HEK293 (cell line): ENCODE results near the gene CD40LG.

Source experiments
- CTCF ChIA-PET: fragments of 350-600 bp; formaldehyde crosslinking; extraction: SDS; loops from one replicate; lab custom pipeline; 2021; ENCODE audit warnings: antibody characterized with exemption; lab: Yijun Ruan, JAX
- POLR2A ChIA-PET: fragments of 300-600 bp; formaldehyde crosslinking; extraction: SDS; loops from one replicate; lab custom pipeline; 2020; ENCODE audit warnings: antibody characterized with exemption, inconsistent platforms; lab: Yijun Ruan, JAX
- H3K27ac ChIP-seq: fragments of 200-500 bp; sonication (Bioruptor generic); 2 replicates; pipeline ENCODE4 v1.5.1; 2014; ENCODE audit warnings: low read depth, low read length, control low read depth, inconsistent platforms; ENCODE audit errors: extremely low read depth
- H3K36me3 ChIP-seq, 2 experiments: fragments of 200-500 bp in 1 of 2; sonication (Bioruptor generic) in 1 of 2; 1 replicate in 1 of 2; 2 replicates in 1 of 2; pipeline ENCODE4 v1.5.1; 2014 to 2017; ENCODE audit warnings: inconsistent platforms in 2 of 2, low read length in 2 of 2; ENCODE audit not compliant: control insufficient read depth in 2 of 2, insufficient read depth in 1 of 2
- H3K4me1 ChIP-seq: fragments of 200-500 bp; sonication (Bioruptor generic); 2 replicates; pipeline ENCODE4 v1.5.1; 2014; ENCODE audit warnings: mild to moderate bottlenecking, low read length, inconsistent platforms; ENCODE audit not compliant: control insufficient read depth, insufficient read depth
- H3K4me3 ChIP-seq: 2 replicates; pipeline ENCODE4 v1.5.1; 2011; ENCODE audit warnings: low read depth, mild to moderate bottlenecking, control low read depth, low read length, moderate library complexity
- H3K9me3 ChIP-seq: fragments of 200-500 bp; sonication (Bioruptor generic); 2 replicates; pipeline ENCODE4 v1.5.1; 2014; ENCODE audit warnings: low read depth, low read length, inconsistent platforms; ENCODE audit not compliant: control insufficient read depth, insufficient read depth
- GLI2 ChIP-seq: fragments of 450-650 bp; formaldehyde crosslinking; IDR thresholded peaks from 2 replicates; pipeline ENCODE4; 2017; ENCODE audit warnings: missing biosample characterization, missing genetic modification characterization, low read depth, borderline replicate concordance
- HOXA7 ChIP-seq: sonication (generic); formaldehyde crosslinking; IDR thresholded peaks from 2 replicates; pipeline ENCODE4 v1.8.1; 2022; ENCODE audit warnings: missing genetic modification reagents, borderline replicate concordance
- KLF10 ChIP-seq: fragments of 450-650 bp; IDR thresholded peaks from 2 replicates; pipeline ENCODE4 v1.5.1; 2018; ENCODE audit warnings: missing biosample characterization, mild to moderate bottlenecking, missing genetic modification characterization
- KLF16 ChIP-seq: fragments of 450-650 bp; formaldehyde crosslinking; IDR thresholded peaks from 2 replicates; pipeline ENCODE4 v1.5.1; 2017; ENCODE audit warnings: missing biosample characterization, missing genetic modification characterization
- KLF7 ChIP-seq: fragments of 450-650 bp; formaldehyde crosslinking; IDR thresholded peaks from 2 replicates; pipeline ENCODE4 v1.5.1; 2016; ENCODE audit warnings: missing biosample characterization, missing genetic modification characterization, borderline replicate concordance
- SP2 ChIP-seq: fragments of 450-650 bp; formaldehyde crosslinking; IDR thresholded peaks from 2 replicates; pipeline ENCODE4 v1.5.1; 2016; ENCODE audit warnings: missing biosample characterization, missing genetic modification characterization
- ZBTB20 ChIP-seq: fragments of 450-650 bp; formaldehyde crosslinking; IDR thresholded peaks from 2 replicates; pipeline ENCODE4 v1.5.1; 2016; ENCODE audit warnings: missing biosample characterization, missing genetic modification characterization
- ZBTB48 ChIP-seq: fragments of 450-650 bp; formaldehyde crosslinking; IDR thresholded peaks from 2 replicates; pipeline ENCODE4 v1.5.1; 2016; ENCODE audit warnings: missing biosample characterization, missing genetic modification characterization
- ZFP41 ChIP-seq: fragments of 450-650 bp; formaldehyde crosslinking; IDR thresholded peaks from 2 replicates; pipeline ENCODE4 v1.5.1; 2016; ENCODE audit warnings: missing biosample characterization, missing genetic modification characterization, borderline replicate concordance
- ZNF121 ChIP-seq: fragments of 450-650 bp; formaldehyde crosslinking; IDR thresholded peaks from 2 replicates; pipeline ENCODE4 v1.5.1; 2016; ENCODE audit warnings: missing biosample characterization, missing genetic modification characterization
- ZNF174 ChIP-seq: fragments of 450-650 bp; formaldehyde crosslinking; IDR thresholded peaks from 2 replicates; pipeline ENCODE4 v1.5.0; 2017; ENCODE audit warnings: missing biosample characterization, mild to moderate bottlenecking, missing genetic modification characterization
- ZNF24 ChIP-seq: fragments of 450-650 bp; formaldehyde crosslinking; IDR thresholded peaks from 2 replicates; pipeline ENCODE4 v1.5.1; 2016; ENCODE audit warnings: missing biosample characterization, missing genetic modification characterization
- ZNF350 ChIP-seq: fragments of 450-650 bp; formaldehyde crosslinking; IDR thresholded peaks from 2 replicates; pipeline ENCODE4 v1.5.0; 2017; ENCODE audit warnings: missing biosample characterization, mild to moderate bottlenecking, missing genetic modification characterization
- ZNF391 ChIP-seq: fragments of 450-650 bp; formaldehyde crosslinking; IDR thresholded peaks from 2 replicates; pipeline ENCODE4 v1.5.1; 2016; ENCODE audit warnings: low read depth, missing biosample characterization, missing genetic modification characterization, borderline replicate concordance
- ZNF426 ChIP-seq: fragments of 450-650 bp; formaldehyde crosslinking; IDR thresholded peaks from 2 replicates; pipeline ENCODE4 v1.5.1; 2017; ENCODE audit warnings: missing biosample characterization, missing genetic modification characterization, mild to moderate bottlenecking, inconsistent platforms, moderate library complexity
- ZNF585B ChIP-seq: fragments of 450-650 bp; formaldehyde crosslinking; IDR thresholded peaks from 2 replicates; pipeline ENCODE4 v1.5.1; 2016; ENCODE audit warnings: missing biosample characterization, missing genetic modification characterization
- ZNF596 ChIP-seq: fragments of 450-650 bp; IDR thresholded peaks from 2 replicates; pipeline ENCODE4 v1.5.0; 2018; ENCODE audit warnings: missing biosample characterization, mild to moderate bottlenecking, missing genetic modification characterization, moderate library complexity
- ZNF660 ChIP-seq: fragments of 450-650 bp; IDR thresholded peaks from 2 replicates; pipeline ENCODE4 v1.5.1; 2018; ENCODE audit warnings: missing biosample characterization, mild to moderate bottlenecking, missing genetic modification characterization
- ZNF777 ChIP-seq: fragments of 450-650 bp; formaldehyde crosslinking; IDR thresholded peaks from 2 replicates; pipeline ENCODE4 v1.5.1; 2017; ENCODE audit warnings: missing biosample characterization, missing genetic modification characterization, borderline replicate concordance
- ZSCAN23 ChIP-seq: fragments of 450-650 bp; formaldehyde crosslinking; IDR thresholded peaks from 2 replicates; pipeline ENCODE4 v1.5.1; 2016; ENCODE audit warnings: missing biosample characterization, missing genetic modification characterization
- ZSCAN30 ChIP-seq: fragments of 450-650 bp; IDR thresholded peaks from 2 replicates; pipeline ENCODE4 v1.5.1; 2018; ENCODE audit warnings: missing biosample characterization, mild to moderate bottlenecking, missing genetic modification characterization, moderate library complexity
- TF ChIP-seq, protein P1 (sequence below): fragments of 450-650 bp; formaldehyde crosslinking; IDR thresholded peaks from 2 replicates; pipeline ENCODE4 v1.5.1; 2016; ENCODE audit warnings: missing biosample characterization, missing genetic modification characterization, low read depth
- TF ChIP-seq, protein P2 (sequence below): fragments of 450-650 bp; formaldehyde crosslinking; IDR thresholded peaks from 2 replicates; pipeline ENCODE4 v1.5.1; 2016; ENCODE audit warnings: missing biosample characterization, missing genetic modification characterization

Gene CD40LG

DNA sequence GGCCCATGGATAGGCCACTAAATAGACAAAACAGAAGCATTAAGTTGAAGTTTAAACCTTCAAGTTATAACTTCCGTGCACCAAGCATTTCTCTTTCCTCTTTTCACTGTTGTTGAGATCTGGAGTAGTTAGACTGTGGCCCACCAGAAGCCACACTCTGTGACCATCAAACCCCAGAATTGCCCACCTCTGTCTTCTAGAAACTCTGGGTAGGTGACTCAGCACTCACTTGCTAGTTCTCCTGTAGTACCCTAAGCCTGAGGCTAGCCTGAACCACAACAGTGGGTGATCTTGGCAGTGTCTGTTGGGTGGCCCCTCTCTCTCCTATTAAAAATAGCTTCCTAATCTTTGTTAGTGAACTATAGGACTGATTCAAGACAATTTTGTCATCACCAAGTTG is 24.6 kb upstream of the CD40LG start:
- TF ChIP-seq ZNF777 (tag by site-specific recombination): no peak
- Histone ChIP-seq H3K4me3 (no peak overlapping the region), H3K9me3 (no peaks in the 10 kb centered on the region; the same call in 1 of the 2 replicates), H3K27ac (no peak overlapping the region), H3K4me1 (no peaks in the 10 kb centered on the region), H3K36me3 (no peaks in the 10 kb centered on the region)
- ChIA-PET CTCF (interaction anchor here (1.6 kb wide), 1 partner anchor 916 kb away, joined by 3 read pairs; no protein-coding TSS in a partner anchor), POLR2A (no interaction called here)

DNA sequence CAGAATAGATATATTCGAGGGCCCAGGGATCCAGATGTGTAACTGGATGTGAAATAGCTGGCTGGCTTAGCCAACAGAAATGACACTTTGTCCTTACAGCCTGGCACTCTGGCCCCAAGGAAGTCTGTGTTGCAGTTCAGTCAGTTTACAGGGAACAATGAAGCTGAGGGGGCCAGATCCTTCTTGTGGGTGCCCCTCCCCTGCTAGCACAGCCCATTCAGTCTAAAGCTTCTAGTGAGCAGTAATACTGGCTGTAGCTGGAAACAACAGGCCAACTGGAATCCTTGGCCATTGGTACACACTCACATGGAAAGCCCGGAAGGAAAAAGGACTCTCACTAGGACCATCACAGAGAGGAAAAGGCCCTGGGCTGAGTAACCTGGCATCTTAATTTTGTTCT is 22.7 kb upstream of the CD40LG start:
- Histone ChIP-seq H3K4me3 (no peak overlapping the region), H3K4me1 (no peaks in the 10 kb centered on the region)
- CTCF ChIA-PET: no interaction called here

DNA sequence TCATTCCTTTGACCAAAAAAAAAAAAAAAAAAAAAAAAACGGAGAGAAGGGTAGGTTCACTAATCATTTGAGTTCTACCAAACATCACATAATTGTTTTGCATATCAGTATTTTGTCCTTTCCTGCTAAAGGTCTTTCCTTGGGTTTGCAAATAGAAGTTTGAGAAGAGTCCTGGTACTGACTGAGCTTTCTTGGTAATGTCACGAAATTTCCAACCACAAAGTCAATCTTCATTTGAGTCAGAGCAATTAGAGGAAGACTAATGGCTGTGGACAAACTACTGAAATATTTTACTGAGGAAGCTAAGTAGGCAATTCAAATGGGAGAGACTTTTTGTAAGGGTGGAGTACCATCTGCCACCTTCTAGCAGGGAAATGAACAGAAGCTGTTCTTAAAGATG is 21.7 kb upstream of the CD40LG start:
- ChIA-PET CTCF (interaction anchor here (0.7 to 1.8 kb wide), 2 partner anchors 49 to 1761 kb away, joined by 4 to 8 read pairs; no protein-coding TSS in a partner anchor), POLR2A (no interaction called here)
- no peak overlapping the region for H3K4me3 ChIP-seq
- no peak overlapping the region for H3K27ac ChIP-seq
- H3K9me3 ChIP-seq: no peaks in the 10 kb centered on the region; the same call in 1 of the 2 replicates
- no peaks in the 10 kb centered on the region for H3K36me3 ChIP-seq
- H3K4me1 ChIP-seq: no peaks in the 10 kb centered on the region
- no peak for TF ChIP-seq ZBTB20 (tag by site-specific recombination)
- TF ChIP-seq ZNF121 (tag by site-specific recombination): no peak
- TF ChIP-seq, all 188 proteins: peak for 0

More for the DNA sequence above, 22.7 kb upstream of the CD40LG start:
- Histone ChIP-seq H3K9me3 (no peaks in the 10 kb centered on the region; the same call in 1 of the 2 replicates), H3K36me3 (no peaks in the 10 kb centered on the region), H3K27ac (no peak overlapping the region)
- TF ChIP-seq ZNF24 (tag by site-specific recombination): no peak
- TF ChIP-seq ZNF174: no peak
- no peak for TF ChIP-seq KLF7 (tag by site-specific recombination)
- TF ChIP-seq ZSCAN30 (tag by site-specific recombination): no peak
- no peak for TF ChIP-seq ZNF585B (tag by site-specific recombination)
- no peak for TF ChIP-seq HOXA7 (CRISPR knock-in tag)
- TF ChIP-seq ZBTB48 (tag by site-specific recombination): no peak
- TF ChIP-seq ZNF350 (tag by site-specific recombination): no peak
- TF ChIP-seq, protein P1, sequence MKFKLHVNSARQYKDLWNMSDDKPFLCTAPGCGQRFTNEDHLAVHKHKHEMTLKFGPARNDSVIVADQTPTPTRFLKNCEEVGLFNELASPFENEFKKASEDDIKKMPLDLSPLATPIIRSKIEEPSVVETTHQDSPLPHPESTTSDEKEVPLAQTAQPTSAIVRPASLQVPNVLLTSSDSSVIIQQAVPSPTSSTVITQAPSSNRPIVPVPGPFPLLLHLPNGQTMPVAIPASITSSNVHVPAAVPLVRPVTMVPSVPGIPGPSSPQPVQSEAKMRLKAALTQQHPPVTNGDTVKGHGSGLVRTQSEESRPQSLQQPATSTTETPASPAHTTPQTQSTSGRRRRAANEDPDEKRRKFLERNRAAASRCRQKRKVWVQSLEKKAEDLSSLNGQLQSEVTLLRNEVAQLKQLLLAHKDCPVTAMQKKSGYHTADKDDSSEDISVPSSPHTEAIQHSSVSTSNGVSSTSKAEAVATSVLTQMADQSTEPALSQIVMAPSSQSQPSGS (tag by site-specific recombination): no peak
- no peak for TF ChIP-seq ZNF391 (tag by site-specific recombination)
- TF ChIP-seq KLF16: no peak
- no peak for TF ChIP-seq ZNF596 (tag by site-specific recombination)
- TF ChIP-seq, protein P2, sequence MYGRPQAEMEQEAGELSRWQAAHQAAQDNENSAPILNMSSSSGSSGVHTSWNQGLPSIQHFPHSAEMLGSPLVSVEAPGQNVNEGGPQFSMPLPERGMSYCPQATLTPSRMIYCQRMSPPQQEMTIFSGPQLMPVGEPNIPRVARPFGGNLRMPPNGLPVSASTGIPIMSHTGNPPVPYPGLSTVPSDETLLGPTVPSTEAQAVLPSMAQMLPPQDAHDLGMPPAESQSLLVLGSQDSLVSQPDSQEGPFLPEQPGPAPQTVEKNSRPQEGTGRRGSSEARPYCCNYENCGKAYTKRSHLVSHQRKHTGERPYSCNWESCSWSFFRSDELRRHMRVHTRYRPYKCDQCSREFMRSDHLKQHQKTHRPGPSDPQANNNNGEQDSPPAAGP: no peak
- TF ChIP-seq ZNF426 (tag by site-specific recombination): no peak
- TF ChIP-seq GLI2 (tag by site-specific recombination): no peak
- TF ChIP-seq KLF10 (tag by site-specific recombination): no peak
- no peak for TF ChIP-seq SP2
- TF ChIP-seq ZSCAN23 (tag by site-specific recombination): no peak
- no peak for TF ChIP-seq ZFP41 (tag by site-specific recombination)
- no peak for TF ChIP-seq ZNF660 (tag by site-specific recombination)
- POLR2A ChIA-PET: no interaction called here
